HG02885 (cell line): Measurements from ENCODE around the gene INMT.

Source experiments
- ATAC-seq: cut with Tn5 transposase; IDR thresholded peaks from one replicate; pipeline ENCODE4 v1.9.1; 2021; ENCODE audit warnings: mild to moderate bottlenecking; ENCODE audit not compliant: unreplicated experiment, poor library complexity

Gene INMT

GRCh38 chr7:30805931-30806330 lies 54.0 kb downstream of the INMT start:
- ATAC-seq: no peak
